Measurements from ENCODE around the gene ZBED2.

ZBED2 gene

DNA sequence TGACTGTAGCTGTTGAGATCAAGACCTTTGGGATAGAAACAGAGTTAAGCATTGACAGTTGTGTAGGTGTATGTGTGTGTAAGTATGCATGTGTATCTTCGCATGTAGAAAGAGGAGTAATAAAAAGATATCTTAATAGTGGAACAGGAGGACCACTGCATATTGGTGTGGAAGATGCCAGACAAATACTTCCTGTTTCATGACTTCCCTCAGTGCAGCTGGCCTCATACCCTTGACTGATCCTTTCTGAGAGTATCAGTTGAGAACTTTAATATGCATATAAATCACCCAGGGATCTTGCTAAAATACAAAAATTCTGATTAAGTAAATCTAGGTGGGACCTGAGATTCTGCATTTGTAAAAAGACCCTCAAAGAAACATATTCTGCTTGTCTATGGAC, 8.5 kb upstream of the ZBED2 start:
- no peak for DNase-seq

DNA sequence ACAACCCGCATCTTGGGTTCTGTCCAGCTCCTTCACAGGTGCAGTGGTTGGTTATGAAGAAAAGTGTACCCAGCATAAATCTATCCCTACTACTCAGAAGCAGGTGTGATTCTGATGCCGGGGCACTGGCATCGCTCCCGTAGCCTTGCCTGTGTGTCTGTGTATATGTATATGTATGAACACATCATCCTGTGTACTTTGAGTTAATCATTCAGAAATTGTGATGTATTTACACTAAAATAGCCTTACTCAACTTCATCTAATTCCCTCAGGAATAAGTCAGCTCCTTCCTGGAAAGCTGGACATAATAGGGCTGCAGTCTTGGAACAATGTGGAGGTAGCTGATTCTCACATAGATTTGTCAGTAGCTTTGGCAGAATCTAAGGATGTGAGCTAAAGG, 6.7 kb upstream of the ZBED2 start:
- DNase-seq = no peak

DNA sequence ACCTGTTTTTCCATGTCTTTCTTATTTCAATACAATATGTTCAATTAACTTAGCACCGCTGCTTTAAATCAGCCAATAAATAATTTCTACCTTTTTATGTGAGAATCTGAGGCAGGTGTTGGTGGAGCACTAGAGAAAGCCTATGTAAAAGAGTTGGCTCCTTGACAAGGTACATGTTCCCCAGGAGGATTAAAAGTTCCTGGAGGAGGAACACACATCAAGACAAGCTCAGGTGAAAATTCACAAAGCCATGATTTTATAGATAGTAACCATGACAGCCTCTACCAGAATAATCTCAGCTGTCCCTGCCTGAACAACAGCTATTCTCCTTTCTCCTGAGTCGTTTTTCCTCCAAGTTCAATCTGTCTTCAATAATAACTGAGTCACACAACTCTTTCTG, 3.4 kb upstream of the ZBED2 start:
- DNase-seq = no peak

- no peak for DNase-seq
These were observed 3.0 kb upstream of the ZBED2 start for GRCh38 chr3:111598139-111598538.

GRCh38 chr3:111596328-111596727, 1.2 kb upstream of the ZBED2 start:
- DNase-seq = peak; percentile 79

DNA sequence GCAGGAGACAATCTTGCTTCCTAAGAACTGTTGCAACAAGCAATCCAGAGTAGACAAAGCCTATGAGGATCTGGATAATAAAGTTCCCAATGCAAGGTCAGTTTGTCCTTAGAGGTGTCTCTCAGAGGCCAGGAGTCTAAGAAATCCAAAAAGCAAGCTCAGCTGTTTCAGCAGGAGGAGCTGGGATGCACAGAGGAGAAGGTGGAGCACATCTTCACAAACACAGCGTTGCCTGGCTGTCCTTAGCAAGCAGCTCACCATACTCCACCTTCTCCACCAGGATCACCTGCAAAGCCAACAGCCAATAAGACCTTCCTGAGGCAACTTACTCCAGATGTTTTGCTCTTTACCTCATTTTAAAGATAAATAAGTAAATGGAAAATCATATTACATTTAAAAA, 365 bp downstream of the ZBED2 start:
- DNase-seq = peak; percentile 51

- peak; percentile 56 for DNase-seq
These were observed 941 bp downstream of the ZBED2 start for GRCh38 chr3:111594205-111594604.

DNA sequence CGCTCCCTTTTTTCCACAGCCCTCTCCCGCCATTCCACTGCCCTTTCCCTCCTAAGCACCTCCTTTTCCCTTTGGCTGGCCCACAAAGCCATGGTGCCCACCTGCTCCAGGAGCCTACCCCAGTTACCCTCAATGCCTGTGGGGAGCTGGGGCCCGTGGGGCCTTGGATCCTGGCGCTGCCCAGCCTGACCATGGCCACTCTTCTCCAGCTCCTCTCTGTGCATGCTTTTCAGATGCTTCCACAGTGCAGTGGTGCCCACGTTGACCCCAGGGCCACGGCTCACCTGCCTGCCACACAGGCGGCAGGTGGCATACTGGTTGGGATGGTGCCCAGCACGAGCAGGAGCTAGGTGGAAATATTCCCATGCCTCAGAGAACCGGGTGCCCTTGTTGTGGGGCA, 1.5 kb downstream of the ZBED2 start:
- no peak for DNase-seq

DNA sequence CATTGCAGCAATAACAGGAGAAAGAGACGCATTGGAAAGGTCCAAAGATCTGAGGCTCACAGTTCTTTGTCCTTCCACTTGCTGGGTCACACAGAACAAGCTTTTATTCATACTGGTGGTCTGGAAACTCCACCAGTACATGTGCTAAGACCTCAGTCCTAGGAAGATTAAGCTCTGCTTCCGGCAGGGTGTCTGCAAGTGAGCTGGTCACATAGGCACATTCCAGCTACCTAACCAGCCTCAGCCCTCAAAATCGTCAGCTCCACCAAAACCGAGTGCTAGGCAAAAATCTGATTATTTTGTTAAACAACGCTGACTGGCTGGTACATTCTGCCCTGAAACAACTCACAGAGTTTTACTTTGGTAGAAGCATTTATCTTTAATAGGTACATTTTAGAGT, 2.2 kb downstream of the ZBED2 start:
- peak; percentile 67 for DNase-seq

GRCh38 chr3:111592143-111592542, 3.0 kb downstream of the ZBED2 start:
- no peak for DNase-seq

- no peak for DNase-seq
These were observed 3.6 kb downstream of the ZBED2 start for GRCh38 chr3:111591555-111591954.

DNA sequence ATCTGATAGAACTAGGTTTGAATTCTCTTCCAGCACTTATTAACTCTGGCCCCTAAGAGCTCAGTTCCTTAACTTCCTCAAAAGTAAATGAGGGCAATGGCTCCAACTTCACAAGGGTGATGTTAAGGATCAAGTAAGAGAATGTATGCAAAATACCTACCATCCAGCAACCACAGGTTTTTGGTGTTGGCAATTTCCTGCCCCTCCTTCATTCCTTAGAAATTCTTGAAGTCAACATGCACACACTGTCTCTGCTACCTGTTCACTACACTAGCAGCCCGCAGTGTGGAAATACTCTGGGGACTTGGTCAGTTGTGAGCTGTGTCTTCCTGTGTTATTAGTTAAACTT, 5.0 kb downstream of the ZBED2 start:
- no peak for DNase-seq

DNA sequence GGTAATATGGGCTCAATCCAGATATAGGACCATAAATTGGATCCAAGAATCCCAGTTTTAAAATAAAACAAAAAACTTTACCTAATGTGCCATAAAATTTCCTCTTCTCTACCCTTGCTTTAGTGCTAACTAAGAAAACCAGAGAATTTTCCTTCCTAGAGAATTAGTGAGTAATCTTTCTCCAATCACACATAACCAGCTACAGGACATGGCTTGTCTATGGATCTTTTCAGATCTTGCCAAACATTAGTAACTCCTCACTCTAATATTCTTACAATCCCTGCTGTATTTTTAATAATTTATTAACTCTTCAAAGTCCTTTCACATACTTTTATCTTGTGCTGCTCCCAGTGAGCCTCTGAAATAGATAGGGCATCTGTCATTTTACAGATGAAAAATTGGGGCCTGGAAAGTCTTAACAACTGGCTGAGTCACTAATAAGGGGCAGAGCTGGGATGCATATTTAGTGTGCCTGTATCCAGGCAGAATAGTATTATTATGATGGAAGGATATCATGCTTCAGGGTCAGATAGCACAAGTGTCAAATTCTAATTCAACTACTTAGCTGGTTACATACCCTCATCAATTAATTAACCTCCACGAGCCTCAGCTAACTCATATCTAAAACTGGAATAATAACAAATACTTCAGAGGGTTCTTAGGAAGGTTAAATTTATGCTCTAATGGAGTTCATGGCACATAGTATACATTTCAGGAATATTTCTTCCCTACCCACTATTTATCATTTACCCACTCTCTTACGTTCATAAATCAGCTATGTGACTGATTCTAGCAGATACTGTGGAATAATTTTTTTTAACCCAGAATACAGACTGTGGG, 5.6 kb downstream of the ZBED2 start:
- DNase-seq = no peak

- no peak for DNase-seq
These were observed 6.6 kb downstream of the ZBED2 start for GRCh38 chr3:111588527-111588926.

- no peak for DNase-seq
These were observed 9.9 kb downstream of the ZBED2 start for GRCh38 chr3:111585217-111585616.

DNA sequence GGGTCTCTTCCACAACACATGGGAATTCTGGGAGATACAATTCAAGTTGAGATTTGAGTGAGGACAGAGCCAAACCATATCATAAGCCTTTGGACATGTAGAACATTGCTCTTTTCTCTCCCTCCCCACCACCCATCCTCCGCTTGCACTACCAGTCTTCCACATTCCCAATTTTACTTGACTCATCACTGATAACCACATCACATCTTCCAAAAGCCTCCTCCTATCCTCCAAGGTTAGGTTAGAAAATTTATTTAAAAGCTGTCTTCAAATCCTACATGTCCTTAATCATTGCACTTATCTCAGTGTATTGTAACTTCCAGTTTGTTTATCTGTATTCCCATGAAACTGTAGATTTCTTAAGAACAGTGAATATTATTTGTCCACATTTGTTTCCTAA, 10.4 kb downstream of the ZBED2 start:
- DNase-seq = no peak

- DNase-seq = no peak
These were observed 13.0 kb downstream of the ZBED2 start for GRCh38 chr3:111582120-111582474.

- no peak for DNase-seq
These were observed 13.6 kb downstream of the ZBED2 start for GRCh38 chr3:111581403-111582119.

- DNase-seq = no peak
These were observed 15.7 kb downstream of the ZBED2 start for GRCh38 chr3:111579495-111579894.

GRCh38 chr3:111578867-111579266, 16.3 kb downstream of the ZBED2 start:
- no peak for DNase-seq

DNA sequence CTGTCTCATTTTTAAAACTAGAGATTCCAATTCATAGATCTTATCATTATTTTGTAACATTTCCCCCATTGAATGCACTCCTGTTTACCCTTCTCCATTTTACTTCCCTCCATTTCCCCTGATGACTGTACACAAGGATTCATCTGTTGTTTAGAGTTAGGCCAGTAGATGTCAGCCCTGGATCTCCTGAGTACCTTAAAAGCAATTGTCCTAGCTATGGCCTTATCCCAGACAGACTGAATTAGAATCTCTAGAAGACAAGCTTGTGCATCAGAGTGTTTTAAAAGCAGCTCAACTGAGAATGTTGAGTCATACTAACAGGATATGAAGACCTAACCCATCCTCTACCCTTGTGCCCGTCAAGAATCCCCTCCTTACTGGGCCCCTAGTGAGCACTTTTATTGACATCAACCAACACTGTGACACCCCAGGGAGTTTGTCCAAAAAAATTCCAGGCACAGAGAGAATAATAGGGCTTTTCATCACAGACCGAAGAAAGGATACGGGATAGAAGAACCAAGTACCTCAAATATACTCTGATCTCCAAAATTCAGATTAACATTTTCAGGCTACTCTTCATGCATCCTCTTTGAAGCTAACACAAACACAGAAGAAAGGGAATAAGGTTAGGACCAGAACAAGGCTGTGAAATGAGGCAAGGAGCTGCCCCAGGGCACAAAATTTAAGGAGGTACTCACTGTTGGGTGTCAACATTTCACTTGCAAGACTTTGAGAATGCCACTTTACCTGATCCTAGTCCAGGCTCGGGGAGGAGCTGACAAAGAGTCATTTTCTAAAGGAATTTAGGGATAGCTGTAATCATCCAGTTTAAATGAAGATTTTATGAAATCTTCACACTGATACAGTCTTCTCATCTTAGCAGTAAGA, 17.1 kb downstream of the ZBED2 start:
- DNase-seq = peak; percentile 77

DNA sequence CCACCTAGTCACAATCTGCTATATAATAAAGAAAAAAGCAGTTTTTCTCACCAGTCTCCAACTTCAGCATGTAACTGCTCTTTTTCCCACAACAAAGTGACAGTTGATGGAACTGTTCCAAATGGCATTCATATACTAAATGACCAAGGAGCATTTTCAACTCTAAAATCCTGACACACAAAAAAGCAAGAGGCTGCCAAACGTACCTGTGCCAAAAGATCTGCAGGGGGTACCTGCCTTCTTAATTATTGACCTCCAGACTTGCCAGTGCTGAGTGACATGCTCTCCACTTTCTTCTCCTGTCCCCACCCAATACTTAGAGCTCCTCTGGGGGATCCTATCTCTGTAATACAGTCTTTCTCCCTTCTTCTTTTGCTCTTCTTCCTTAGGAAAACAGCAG, 18.0 kb downstream of the ZBED2 start:
- no peak for DNase-seq

GRCh38 chr3:111571907-111572460, 23.2 kb downstream of the ZBED2 start:
- DNase-seq = no peak

Data from activated CD4-positive, alpha-beta T cell treated with anti-CD3 and anti-CD28 coated beads, Interleukin-2, amount 50 U/mL, for 16 hours (primary cell).